ENCODE measurements around the gene PIP5KL1.

GRCh38 chr9:127918183-127919107, 12.1 kb downstream of the PIP5KL1 start:
- TF ChIP-seq POLR2AphosphoS5 (IDR thresholded peaks at IDR 0.05; ENCODE audit: borderline replicate concordance, low read depth, low read length): no peak
- TF ChIP-seq EZH2 (IDR thresholded peaks at IDR 0.05): no peak

Data from SK-N-MC (cell line).